HG03342 (cell line): ENCODE data around the gene HDAC5.
"Not testable (repeated sequence)": the region's sequence is repeated elsewhere in the genome, so short reads cannot be mapped to it uniquely, and the experiment has no call there.

Experiments used
- ATAC-seq: cut with Tn5 transposase; IDR thresholded peaks from one replicate; pipeline ENCODE4 v1.9.1; 2021; ENCODE audit warnings: mild to moderate bottlenecking, moderate library complexity; ENCODE audit not compliant: unreplicated experiment

Gene HDAC5

GRCh38 chr17:44037471-44037870 is 86.0 kb downstream of the HDAC5 start:
- no peak for ATAC-seq

GRCh38 chr17:44034688-44035087 is 88.8 kb downstream of the HDAC5 start:
- not testable (repeated sequence) for ATAC-seq

- no peak for ATAC-seq
These were observed 89.5 kb downstream of the HDAC5 start for GRCh38 chr17:44033861-44034408.

- ATAC-seq, result no peak
These were observed 93.0 kb downstream of the HDAC5 start for GRCh38 chr17:44030482-44030881.

GRCh38 chr17:44029736-44030135 is 93.7 kb downstream of the HDAC5 start:
- ATAC-seq, result no peak
